GM10847 (cell line): ENCODE measurements around the gene ACCSL.

Experiments
- POLR2A ChIP-seq: IDR thresholded peaks from 2 replicates; pipeline ENCODE4 v1.6.1; 2011; ENCODE audit not compliant: insufficient read length; ENCODE audit errors: extremely low read depth

The ACCSL gene

GRCh38 chr11:44094260-44094868 lies 46.6 kb downstream of the ACCSL start:
- no peak for TF ChIP-seq POLR2A

- peak; percentile 45 for TF ChIP-seq POLR2A
Measured at GRCh38 chr11:44095506-44096359, 48.0 kb downstream of the ACCSL start, which contains the start of gene EXT2. TSS of gene EXT2 (plus strand) at chr11:44095678. CDS start at chr11:44107713, 12,035 bp downstream.

- no peak for TF ChIP-seq POLR2A
Measured at GRCh38 chr11:44096360-44097185, 48.8 kb downstream of the ACCSL start.

DNA sequence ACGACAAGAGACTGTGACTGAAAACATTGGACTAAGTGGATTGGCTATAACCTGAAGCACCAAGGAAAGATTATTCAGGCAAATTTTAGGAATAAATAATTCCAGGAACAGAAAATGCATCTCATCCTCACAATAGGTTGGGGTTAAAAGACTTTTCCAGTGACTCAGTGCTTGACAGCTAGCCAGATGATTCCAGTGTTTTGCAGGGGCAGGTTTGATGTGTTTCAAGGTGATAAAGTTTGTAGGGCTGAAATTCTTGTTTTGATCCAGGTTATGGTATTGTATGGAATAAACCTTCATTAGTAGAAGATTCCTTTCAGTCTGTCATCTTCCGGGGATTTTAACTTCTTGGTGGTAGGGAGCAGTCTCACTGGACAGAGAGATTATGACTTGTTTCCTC lies 50.0 kb downstream of the ACCSL start:
- no peak for TF ChIP-seq POLR2A

DNA sequence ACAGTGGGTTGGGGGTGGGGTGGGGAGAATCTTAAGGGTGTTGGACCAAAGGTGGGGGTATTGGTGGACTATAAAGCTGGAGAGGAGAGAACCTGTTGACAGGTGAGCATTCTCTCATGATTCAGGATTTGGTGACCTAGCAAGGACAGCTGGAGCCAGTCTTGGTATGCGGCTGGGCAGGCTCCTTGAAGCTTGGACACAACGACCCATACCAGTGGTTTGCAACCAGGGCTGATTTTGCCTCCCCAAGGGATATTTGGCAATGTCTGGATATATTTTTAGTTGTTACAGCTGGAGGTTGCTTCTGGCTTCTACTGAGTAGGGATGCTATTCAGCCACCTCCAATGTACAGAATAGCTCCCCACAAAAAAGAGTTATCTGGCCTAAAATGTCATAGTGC lies 53.3 kb downstream of the ACCSL start:
- no peak for TF ChIP-seq POLR2A

DNA sequence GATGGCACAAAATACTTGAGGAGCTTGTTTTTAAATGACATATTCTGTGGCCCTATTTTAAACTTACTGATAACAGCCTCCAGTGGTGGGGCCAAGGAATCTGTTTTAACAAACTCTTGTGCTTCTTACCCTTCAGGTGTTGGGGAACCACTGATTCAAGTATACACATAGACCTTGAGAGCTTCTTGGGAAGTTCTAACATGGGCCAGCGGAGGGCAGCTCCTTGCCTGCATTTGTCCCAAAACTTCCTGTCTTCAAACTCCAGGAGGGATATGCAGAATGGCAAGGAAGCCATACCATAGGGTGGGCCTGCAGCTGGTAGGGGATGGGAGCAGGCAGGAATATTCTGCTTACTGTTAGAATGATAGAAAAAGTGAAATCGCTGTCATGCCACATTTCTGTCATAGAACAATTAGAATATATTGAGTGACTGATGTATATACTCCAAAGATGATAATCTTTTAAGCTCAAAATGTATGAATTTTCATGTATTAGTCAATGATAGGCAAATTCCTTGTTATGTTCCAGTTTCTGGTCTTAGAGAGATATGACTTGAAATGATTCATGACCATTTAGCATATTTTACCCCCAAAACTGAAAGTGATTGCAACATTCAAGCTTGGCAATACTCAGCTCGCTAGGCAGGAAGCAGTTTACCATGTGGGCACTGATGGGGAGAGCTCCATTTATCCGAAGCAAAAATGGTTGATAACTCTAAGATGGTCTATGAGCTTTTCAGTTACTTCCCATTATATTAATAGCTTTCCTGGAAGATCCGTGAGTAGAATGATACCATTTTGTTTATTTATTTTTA lies 56.9 kb downstream of the ACCSL start:
- no peak for TF ChIP-seq POLR2A

DNA sequence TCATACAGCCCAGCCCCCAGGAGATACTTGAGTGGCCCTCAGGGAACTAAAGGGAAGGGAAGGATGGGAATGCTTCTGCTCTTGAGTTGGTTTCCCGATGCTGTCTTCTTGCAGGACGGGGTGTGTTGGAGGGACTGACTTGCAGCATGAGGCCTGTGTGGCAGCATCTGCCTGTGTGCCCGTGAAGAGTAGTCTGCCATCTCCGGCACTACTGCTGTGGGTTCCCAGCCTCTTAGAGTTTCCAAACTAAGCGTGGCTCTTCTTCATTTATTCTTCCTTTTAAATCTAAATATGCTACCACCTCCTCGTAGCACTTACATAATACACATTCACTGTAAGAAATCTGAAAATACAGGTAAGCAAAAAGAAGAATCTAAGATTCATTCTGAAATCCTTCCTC lies 60.5 kb downstream of the ACCSL start:
- no peak for TF ChIP-seq POLR2A
